ENCODE measurements around the gene PI16.
"Not testable (repeated sequence)": the region's sequence is repeated elsewhere in the genome, so short reads cannot be mapped to it uniquely, and the experiment has no call there.

PI16 gene

DNA sequence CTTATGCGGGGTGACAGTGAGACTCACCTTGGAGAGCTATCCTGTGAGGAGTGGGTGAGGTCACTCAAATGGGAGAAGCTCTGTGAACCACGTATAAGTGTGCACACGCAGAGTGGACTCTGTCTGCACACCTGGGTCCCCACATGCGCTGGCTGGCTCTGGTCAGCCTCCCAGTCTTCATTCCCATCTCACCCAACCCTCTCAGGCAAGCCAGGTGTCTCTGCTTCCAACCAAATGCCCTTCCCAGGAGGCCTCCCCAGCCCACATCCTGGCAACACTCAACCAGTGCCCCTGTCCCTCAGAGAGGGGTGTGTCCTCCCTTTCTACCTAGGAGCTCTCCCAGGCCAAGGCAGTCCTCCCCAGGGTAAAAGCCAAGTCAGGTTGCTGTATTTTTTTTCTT is 8.0 kb upstream of the PI16 start:
- Histone ChIP-seq H3K4me3 (replicated peaks; ENCODE audit: insufficient read depth, low read length) (no peak overlapping the region), H3K27ac (replicated peaks) (no peak overlapping the region), H3K27me3 (ENCODE audit: insufficient read depth, poor library complexity, severe bottlenecking) (peaks cover 2% of the 10 kb centered on the region)
- DNase-seq (ENCODE audit: low read depth in 1 of 2, low spot score in 1 of 2), result no peak
- TF ChIP-seq POLR2AphosphoS5 (IDR thresholded peaks at IDR 0.05; ENCODE audit: low read depth), result no peak
- TF ChIP-seq SPI1 (IDR thresholded peaks at IDR 0.05; ENCODE audit: borderline replicate concordance, low read depth), result no peak
- TF ChIP-seq, protein P1, sequence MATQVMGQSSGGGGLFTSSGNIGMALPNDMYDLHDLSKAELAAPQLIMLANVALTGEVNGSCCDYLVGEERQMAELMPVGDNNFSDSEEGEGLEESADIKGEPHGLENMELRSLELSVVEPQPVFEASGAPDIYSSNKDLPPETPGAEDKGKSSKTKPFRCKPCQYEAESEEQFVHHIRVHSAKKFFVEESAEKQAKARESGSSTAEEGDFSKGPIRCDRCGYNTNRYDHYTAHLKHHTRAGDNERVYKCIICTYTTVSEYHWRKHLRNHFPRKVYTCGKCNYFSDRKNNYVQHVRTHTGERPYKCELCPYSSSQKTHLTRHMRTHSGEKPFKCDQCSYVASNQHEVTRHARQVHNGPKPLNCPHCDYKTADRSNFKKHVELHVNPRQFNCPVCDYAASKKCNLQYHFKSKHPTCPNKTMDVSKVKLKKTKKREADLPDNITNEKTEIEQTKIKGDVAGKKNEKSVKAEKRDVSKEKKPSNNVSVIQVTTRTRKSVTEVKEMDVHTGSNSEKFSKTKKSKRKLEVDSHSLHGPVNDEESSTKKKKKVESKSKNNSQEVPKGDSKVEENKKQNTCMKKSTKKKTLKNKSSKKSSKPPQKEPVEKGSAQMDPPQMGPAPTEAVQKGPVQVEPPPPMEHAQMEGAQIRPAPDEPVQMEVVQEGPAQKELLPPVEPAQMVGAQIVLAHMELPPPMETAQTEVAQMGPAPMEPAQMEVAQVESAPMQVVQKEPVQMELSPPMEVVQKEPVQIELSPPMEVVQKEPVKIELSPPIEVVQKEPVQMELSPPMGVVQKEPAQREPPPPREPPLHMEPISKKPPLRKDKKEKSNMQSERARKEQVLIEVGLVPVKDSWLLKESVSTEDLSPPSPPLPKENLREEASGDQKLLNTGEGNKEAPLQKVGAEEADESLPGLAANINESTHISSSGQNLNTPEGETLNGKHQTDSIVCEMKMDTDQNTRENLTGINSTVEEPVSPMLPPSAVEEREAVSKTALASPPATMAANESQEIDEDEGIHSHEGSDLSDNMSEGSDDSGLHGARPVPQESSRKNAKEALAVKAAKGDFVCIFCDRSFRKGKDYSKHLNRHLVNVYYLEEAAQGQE (IDR thresholded peaks at IDR 0.05; ENCODE audit: insufficient replicate concordance, low read depth), result no peak
- TF ChIP-seq, protein P2, sequence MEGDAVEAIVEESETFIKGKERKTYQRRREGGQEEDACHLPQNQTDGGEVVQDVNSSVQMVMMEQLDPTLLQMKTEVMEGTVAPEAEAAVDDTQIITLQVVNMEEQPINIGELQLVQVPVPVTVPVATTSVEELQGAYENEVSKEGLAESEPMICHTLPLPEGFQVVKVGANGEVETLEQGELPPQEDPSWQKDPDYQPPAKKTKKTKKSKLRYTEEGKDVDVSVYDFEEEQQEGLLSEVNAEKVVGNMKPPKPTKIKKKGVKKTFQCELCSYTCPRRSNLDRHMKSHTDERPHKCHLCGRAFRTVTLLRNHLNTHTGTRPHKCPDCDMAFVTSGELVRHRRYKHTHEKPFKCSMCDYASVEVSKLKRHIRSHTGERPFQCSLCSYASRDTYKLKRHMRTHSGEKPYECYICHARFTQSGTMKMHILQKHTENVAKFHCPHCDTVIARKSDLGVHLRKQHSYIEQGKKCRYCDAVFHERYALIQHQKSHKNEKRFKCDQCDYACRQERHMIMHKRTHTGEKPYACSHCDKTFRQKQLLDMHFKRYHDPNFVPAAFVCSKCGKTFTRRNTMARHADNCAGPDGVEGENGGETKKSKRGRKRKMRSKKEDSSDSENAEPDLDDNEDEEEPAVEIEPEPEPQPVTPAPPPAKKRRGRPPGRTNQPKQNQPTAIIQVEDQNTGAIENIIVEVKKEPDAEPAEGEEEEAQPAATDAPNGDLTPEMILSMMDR (IDR thresholded peaks at IDR 0.05; ENCODE audit: insufficient read depth, low read length), result no peak
- TF ChIP-seq GABPA (IDR thresholded peaks at IDR 0.05; ENCODE audit: low read depth), result no peak

DNA sequence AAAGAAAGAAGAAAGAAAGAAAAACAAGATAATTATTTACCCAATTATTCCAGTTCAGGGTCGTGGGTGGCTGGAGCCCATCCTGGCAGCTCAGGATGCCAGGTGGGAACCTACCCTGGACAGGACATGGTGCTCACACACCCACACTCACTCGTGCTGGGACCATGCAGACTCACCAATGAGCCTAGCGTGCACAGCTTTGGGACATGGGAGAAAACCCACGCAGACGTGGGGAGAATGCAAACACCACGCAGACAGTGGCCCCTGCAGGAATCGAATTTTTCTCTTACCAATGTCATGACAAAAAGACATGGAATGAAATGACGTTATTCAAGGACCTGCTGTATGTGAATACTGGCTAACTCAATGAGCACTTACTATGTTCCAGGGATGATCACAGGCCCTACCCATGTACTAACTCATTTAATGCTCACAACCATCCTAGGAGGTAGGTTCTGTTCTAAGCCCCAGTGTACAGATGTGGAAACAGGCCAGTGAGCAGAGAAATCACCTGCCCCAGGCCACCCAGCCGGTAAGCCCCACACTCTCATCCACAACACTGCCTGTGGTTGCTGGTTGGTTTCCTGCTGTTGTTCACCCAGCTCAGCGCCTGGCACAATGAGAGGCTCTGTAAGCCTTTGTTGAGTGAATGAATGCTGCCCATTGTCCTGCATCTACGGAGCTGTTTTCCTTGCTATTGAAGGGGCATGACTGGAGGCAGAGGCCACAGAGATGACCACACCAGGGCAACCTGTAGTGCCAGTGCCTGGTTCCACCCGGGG is 6.8 kb upstream of the PI16 start:
- H3K4me3 ChIP-seq (replicated peaks; ENCODE audit: insufficient read depth, low read length), result no peak overlapping the region
- DNase-seq (ENCODE audit: low read depth in 1 of 2, low spot score in 1 of 2), result no peak
- H3K27me3 ChIP-seq (ENCODE audit: insufficient read depth, poor library complexity, severe bottlenecking), result peaks cover 9% of the 10 kb centered on the region
- TF ChIP-seq SPI1 (IDR thresholded peaks at IDR 0.05; ENCODE audit: borderline replicate concordance, low read depth), result no peak
- TF ChIP-seq, protein P1 (IDR thresholded peaks at IDR 0.05; ENCODE audit: insufficient replicate concordance, low read depth), result no peak
- no peak for TF ChIP-seq GABPA (IDR thresholded peaks at IDR 0.05; ENCODE audit: low read depth)
- TF ChIP-seq POLR2AphosphoS5 (IDR thresholded peaks at IDR 0.05; ENCODE audit: low read depth), result no peak
- TF ChIP-seq, protein P2 (IDR thresholded peaks at IDR 0.05; ENCODE audit: insufficient read depth, low read length), result no peak
- H3K27ac ChIP-seq (replicated peaks), result no peak overlapping the region

DNA sequence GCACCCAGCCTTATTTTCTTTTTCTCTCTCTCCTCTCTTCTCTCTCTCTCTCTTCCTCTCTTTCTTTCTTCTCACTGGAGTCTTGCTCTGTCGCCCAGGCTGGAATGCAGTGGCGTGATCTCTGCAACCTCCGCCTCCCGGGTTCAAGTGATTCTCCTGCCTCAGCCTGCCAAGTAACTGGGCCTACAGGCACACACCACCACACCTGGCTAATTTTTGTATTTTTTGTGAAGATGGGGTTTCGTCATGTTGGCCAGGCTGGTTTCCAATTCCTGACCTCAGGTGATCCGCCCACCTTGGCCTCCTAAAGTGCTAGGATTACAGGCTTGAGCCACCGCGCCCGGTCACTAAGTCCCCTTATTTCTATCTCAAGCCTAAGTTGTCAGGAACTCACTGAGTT is 5.5 kb upstream of the PI16 start:
- DNase-seq (ENCODE audit: low read depth in 1 of 2, low spot score in 1 of 2); H3K27ac ChIP-seq (replicated peaks); H3K4me3 ChIP-seq (replicated peaks; ENCODE audit: insufficient read depth, low read length): not testable (repeated sequence)
- peaks cover 12% of the 10 kb centered on the region for H3K27me3 ChIP-seq (ENCODE audit: insufficient read depth, poor library complexity, severe bottlenecking)

DNA sequence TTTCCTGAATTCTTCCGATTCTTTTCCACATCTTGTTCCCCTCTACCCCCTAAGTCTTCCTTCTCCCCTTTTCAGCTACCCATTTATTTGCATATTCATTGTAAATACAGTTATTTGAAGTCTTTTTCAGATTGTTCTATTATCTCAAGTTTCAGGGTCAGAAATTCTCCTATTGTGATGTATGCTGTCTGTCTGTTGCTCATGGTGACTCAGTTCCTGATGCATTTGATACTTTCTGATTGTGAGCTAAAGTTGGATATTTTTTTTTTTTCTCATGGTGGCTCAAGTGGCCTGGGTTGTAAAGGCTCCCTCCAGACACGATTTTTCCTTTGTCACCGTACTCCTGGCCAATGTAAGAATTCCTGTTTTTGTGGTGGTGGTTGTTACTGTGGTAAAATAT is 4.9 kb upstream of the PI16 start:
- H3K27ac ChIP-seq (replicated peaks), result no peak overlapping the region
- no peak for DNase-seq (ENCODE audit: low read depth in 1 of 2, low spot score in 1 of 2)

DNA sequence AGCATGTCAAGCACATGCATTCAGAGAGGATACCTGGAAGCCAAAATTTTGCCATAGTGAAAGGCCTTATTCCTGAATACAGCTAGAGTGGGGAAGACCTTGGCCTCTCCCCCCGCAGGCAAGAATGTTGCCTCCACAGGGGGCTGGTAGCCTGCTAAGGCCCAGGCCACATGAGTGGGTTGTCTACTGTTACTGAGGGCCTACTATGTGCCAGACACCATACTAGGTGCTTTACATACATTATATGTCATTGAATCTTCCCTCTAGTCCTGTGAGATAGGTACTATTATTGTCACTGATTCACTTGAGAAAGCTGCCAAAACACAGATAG is 642 bp upstream of the PI16 start:
- DNase-seq (ENCODE audit: low read depth in 1 of 2, low spot score in 1 of 2), result no peak

More for the DNA sequence above, 4.9 kb upstream of the PI16 start:
- peaks cover 14% of the 10 kb centered on the region for H3K27me3 ChIP-seq (ENCODE audit: insufficient read depth, poor library complexity, severe bottlenecking)
- H3K4me3 ChIP-seq (replicated peaks; ENCODE audit: insufficient read depth, low read length), result no peak overlapping the region
- TF ChIP-seq SPI1 (IDR thresholded peaks at IDR 0.05; ENCODE audit: borderline replicate concordance, low read depth) (no peak), POLR2AphosphoS5 (IDR thresholded peaks at IDR 0.05; ENCODE audit: low read depth) (no peak), GABPA (IDR thresholded peaks at IDR 0.05; ENCODE audit: low read depth) (no peak)

More for the DNA sequence above, 642 bp upstream of the PI16 start:
- H3K27ac ChIP-seq (replicated peaks), result no peak overlapping the region
- H3K27me3 ChIP-seq (ENCODE audit: insufficient read depth, poor library complexity, severe bottlenecking), result peaks cover 22% of the 10 kb centered on the region
- H3K4me3 ChIP-seq (replicated peaks; ENCODE audit: insufficient read depth, low read length), result no peak overlapping the region
- TF ChIP-seq, protein P1 (IDR thresholded peaks at IDR 0.05; ENCODE audit: insufficient replicate concordance, low read depth), result no peak
